Activated naive CD8-positive, alpha-beta T cell treated with anti-CD3 and anti-CD28 coated beads, Interleukin-2, amount 10 ng/mL, durations not matched to agents 7 days and 5 days (primary cell): Measurements from ENCODE around the gene RING1. TPM values are rescaled to one million over a fixed set of nuclear protein-coding genes. Genes with fewer than 3 reads are reported as not detected.

ENCODE experiments used
- ATAC-seq: fragments of 150-1000 bp; cut with Tn5 transposase; one replicate; pipeline ENCODE4 v1.10.0; 2021; ENCODE audit warnings: low read depth, moderate library complexity
- POLR2A ChIA-PET: fragments of 350-600 bp; sonication (Branson Sonifier 250); formaldehyde crosslinking; loops from one replicate; lab custom pipeline; 2021; ENCODE audit warnings: antibody characterized with exemption; lab: Charles Lee
- DNase-seq: peaks from one replicate; pipeline ENCODE4 v3.0.0; 2021
- H3K27ac Mint-ChIP-seq: one replicate; pipeline ENCODE4 v1.8.0; 2022; ENCODE audit warnings: mild to moderate bottlenecking, mixed read lengths
- H3K27me3 Mint-ChIP-seq: one replicate; pipeline ENCODE4 v1.8.0; 2022; ENCODE audit warnings: mild to moderate bottlenecking, moderate library complexity, mixed read lengths
- H3K36me3 Mint-ChIP-seq: one replicate; pipeline ENCODE4 v1.8.0; 2021; ENCODE audit warnings: mild to moderate bottlenecking, mixed read lengths
- H3K4me1 Mint-ChIP-seq: one replicate; pipeline ENCODE4 v1.8.0; 2021; ENCODE audit warnings: mixed read lengths
- H3K4me3 Mint-ChIP-seq: one replicate; pipeline ENCODE4 v1.8.0; 2022; ENCODE audit warnings: mild to moderate bottlenecking, moderate library complexity, mixed read lengths
- H3K9me3 Mint-ChIP-seq: one replicate; pipeline ENCODE4 v1.8.0; 2021; ENCODE audit warnings: mixed read lengths
- total RNA-seq, 2 experiments: library from RNA; stranded (reverse); gene quantifications; one replicate each; pipeline ENCODE4 v1.2.3, GENCODE V29; 2021

Gene RING1
- total RNA-seq, 2 experiments from 2014 or later: 41.2 to 41.8 TPM

DNA sequence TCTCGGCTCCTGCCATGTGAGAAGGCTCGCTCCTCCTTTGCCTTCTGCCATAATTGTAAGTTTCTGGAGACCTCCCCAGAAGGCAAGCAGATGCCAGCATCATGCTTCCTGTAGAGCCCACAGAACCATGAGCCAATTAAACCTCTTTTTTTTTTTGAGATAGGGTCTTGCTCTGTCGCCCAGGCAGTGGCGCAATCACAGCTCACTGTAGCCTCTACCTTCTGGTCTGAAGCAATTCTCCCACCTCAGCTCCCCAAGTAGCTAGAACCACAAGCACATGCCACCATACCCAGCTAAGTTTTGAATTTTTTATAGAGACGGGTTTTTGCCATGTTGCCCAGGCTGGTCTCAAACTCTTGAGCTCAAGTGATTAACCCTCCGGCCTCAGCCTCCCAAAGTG lies 28.6 kb downstream of the RING1 start:
- Mint-ChIP-seq H3K27ac (no peak overlapping the region), H3K4me1 (peaks cover 4% of the 10 kb centered on the region), H3K4me3 (no peak overlapping the region), H3K27me3 (peaks cover 25% of the 10 kb centered on the region), H3K36me3 (no peaks in the 10 kb centered on the region), H3K9me3 (no peaks in the 10 kb centered on the region)
- DNase-seq (no peak), ATAC-seq (no peak)
- POLR2A ChIA-PET: interaction anchor here (1.0 kb wide), 1 partner anchor 18 kb away, joined by 3 read pairs; no protein-coding TSS in a partner anchor

DNA sequence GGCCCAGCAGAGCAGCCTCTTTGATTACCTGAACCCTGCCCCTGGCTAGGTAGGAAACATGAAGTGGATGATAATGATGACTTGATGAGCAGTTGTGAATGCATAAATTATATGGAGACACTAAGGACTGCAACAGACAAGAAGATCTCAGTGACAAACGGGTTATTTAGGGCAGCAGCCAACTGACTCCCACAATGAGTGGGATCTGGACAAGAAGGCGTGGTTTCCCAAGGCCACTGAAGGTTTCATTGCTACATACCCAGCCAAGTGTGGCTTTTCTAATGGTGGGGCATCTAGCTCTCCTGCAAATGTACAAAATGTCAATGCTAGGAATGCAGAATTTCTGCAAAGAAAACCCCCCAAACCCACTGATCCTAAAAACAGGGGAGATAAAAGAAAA lies 29.4 kb downstream of the RING1 start:
- no peaks in the 10 kb centered on the region for H3K36me3 Mint-ChIP-seq
- DNase-seq (no peak), ATAC-seq (no peak)
- no peak overlapping the region for H3K4me3 Mint-ChIP-seq
- H3K27ac Mint-ChIP-seq: no peak overlapping the region
- peaks cover 11% of the 10 kb centered on the region for H3K4me1 Mint-ChIP-seq
- no peaks in the 10 kb centered on the region for H3K9me3 Mint-ChIP-seq
- peaks cover 28% of the 10 kb centered on the region for H3K27me3 Mint-ChIP-seq
- POLR2A ChIA-PET: interaction anchor here (0.6 kb wide), 1 partner anchor 18 kb away, joined by 6 read pairs; no protein-coding TSS in a partner anchor

DNA sequence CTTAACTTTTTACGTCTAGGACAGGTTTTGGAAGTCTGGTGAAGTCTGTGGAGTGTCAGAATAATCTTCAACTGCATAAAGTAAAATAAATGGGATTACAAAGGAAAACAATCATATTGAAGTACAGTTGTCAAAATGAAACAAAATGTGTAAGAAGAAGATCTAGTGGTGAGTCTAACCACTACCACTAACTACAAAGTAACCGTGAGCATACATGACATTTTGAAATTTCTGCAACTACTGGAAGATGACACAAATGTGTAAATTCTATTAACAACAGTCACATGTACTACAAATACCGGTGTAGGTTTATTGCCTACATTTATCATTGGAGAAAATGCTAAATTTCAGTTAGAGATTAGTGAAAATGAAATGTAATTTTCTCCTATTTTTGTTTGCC lies 33.7 kb downstream of the RING1 start:
- peak overlapping the region; percentile 36 for H3K27ac Mint-ChIP-seq
- no peak for DNase-seq

DNA sequence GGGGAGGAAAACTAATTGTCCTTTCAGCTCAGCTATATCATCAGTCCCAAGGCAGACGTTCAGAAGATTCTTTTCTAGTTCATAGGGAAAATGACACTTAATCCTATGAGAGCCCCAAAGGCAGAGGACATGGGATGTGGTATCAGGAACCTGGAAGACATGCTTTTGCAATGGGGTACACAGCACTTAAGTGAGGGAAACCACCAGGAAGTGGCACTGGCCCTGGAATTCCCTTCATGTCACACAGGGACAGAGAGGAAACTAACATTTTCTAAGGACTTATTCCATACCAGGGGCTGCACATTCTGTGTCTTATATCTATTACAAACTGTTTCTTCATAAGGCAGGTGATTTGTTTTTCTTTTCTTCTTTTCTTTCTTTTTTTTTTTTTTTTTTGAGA lies 35.2 kb downstream of the RING1 start:
- no peak overlapping the region for H3K4me3 Mint-ChIP-seq
- peaks cover 18% of the 10 kb centered on the region for H3K4me1 Mint-ChIP-seq
- no peak overlapping the region for H3K27ac Mint-ChIP-seq
- no peak for DNase-seq
- peaks cover 18% of the 10 kb centered on the region for H3K27me3 Mint-ChIP-seq
- H3K9me3 Mint-ChIP-seq: no peaks in the 10 kb centered on the region
- no peak for ATAC-seq
- POLR2A ChIA-PET: no interaction called here
- no peaks in the 10 kb centered on the region for H3K36me3 Mint-ChIP-seq

More for the DNA sequence above, 33.7 kb downstream of the RING1 start:
- peak; percentile 72 for ATAC-seq
- no peaks in the 10 kb centered on the region for H3K9me3 Mint-ChIP-seq
- H3K27me3 Mint-ChIP-seq: peaks cover 28% of the 10 kb centered on the region
- H3K4me1 Mint-ChIP-seq: peaks cover 14% of the 10 kb centered on the region
- H3K36me3 Mint-ChIP-seq: no peaks in the 10 kb centered on the region
- H3K4me3 Mint-ChIP-seq: peak overlapping the region; percentile 53
- POLR2A ChIA-PET: interaction anchor here (0.6 to 1.3 kb wide), 2 partner anchors 20 to 36 kb away, joined by 3 to 4 read pairs; no protein-coding TSS in a partner anchor

DNA sequence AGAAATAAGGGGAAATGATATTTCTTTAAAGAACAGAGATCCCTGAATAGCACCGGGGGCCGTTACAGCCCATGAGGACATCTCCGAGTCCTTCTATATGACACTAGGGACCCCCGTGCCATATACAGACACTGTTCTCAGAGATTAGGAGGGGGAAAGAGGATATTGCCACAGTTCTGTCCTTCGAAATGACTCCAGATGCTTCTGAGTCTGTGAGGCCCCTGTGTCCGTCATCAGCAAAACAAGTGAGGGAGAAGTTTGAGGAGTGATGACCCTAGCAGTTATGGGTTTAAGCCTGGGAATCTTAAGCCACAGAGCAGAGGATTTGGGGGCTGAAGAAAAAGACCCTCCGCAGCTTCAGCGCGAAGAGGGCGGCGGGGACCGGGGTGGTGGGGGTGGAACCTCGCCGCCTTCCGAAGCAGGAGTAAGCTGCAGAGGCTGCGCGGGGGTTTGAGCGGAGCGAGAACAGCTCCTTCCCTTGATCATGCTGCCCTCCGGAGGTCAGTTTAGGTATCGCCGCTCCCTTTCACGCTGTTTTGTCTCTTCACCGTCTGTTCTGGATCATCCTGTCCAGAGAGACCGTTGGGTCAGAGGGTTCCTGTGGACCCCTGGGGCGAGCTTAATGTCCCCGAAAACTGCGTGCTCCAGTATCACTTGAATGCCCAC lies 39.8 kb downstream of the RING1 start:
- Mint-ChIP-seq H3K36me3 (peaks cover 14% of the 10 kb centered on the region), H3K9me3 (no peaks in the 10 kb centered on the region), H3K4me3 (peak overlapping the region; percentile 87), H3K27ac (peak overlapping the region; percentile 91), H3K4me1 (peaks cover 29% of the 10 kb centered on the region), H3K27me3 (peaks cover 8% of the 10 kb centered on the region)
- POLR2A ChIA-PET: interaction anchor here (0.7 to 4.1 kb wide), 15 partner anchors 8 to 277 kb away, joined by 3 to 39 read pairs (median 5); partner anchors contain the start of genes B3GALT4, RING1, RPS18 and RXRB
- DNase-seq (peak; percentile 92), ATAC-seq (peak; percentile 31)

DNA sequence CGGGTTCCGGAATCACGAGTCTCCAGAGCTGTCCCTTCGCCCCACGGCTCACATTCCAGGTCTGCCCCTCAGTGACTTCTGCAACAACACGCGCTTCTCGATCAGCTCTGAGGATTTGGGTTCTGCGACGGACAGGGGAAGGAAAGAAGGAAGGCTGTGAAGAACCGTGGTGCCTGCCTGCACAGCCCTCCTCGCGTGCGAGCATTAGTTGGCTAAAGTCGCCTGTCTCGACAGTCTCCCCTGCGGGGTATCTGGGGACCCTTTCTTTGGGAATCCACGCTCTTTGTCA lies 40.3 kb downstream of the RING1 start:
- Mint-ChIP-seq H3K4me1 (peaks cover 26% of the 10 kb centered on the region), H3K9me3 (no peaks in the 10 kb centered on the region), H3K4me3 (peak overlapping the region; percentile 87), H3K36me3 (peaks cover 14% of the 10 kb centered on the region), H3K27me3 (peaks cover 6% of the 10 kb centered on the region), H3K27ac (peak overlapping the region; percentile 91)
- POLR2A ChIA-PET: interaction anchor here (0.8 to 4.1 kb wide), 16 partner anchors 9 to 277 kb away, joined by 3 to 39 read pairs (median 6); partner anchors contain the start of genes B3GALT4, PFDN6, RING1 and RPS18
- ATAC-seq (no peak), DNase-seq (no peak)

DNA sequence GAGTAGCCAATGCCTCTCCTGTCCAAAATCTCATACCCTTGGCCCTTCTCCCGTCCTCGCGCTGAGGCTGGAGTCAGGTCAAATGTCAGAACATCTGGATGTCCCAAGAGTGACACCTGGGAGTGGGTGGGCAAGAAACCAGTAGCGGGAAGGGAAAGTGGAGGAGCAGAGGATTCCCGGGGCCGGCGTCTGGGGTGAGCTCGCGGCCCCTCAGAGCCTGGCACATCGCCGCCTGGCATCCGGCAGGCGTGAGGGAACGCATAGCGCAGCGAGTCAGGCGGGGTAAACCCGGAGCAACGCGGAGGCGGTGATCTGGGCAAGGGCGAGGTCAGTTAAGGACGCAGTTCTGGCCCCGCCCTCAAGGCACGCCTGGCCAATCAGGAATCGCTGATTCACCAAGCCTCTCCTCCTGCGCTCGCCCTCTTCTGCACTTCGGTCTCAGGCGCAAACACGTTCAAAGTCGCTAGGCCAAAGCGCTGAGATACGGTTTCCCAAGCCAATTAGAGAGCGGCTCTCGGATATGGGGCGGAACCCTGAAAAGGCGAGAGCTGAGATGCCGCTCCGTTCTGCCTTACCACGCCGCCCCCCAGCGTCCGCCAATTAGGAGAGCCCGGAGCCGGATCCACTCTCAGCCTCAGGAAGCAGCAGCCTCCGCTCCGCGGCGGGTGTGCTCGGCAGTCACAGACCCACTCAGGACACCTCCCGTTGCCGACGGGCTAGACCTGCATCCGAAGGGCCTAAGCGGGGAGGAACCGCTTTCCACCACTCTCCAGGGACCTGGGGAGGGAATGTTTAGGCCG lies 40.8 kb downstream of the RING1 start:
- Mint-ChIP-seq H3K27ac (peak overlapping the region; percentile 91), H3K4me3 (peak overlapping the region; percentile 87), H3K9me3 (no peaks in the 10 kb centered on the region), H3K4me1 (peaks cover 26% of the 10 kb centered on the region), H3K36me3 (peaks cover 14% of the 10 kb centered on the region), H3K27me3 (peaks cover 6% of the 10 kb centered on the region)
- POLR2A ChIA-PET: interaction anchor here (1.0 to 4.1 kb wide), 19 partner anchors 9 to 278 kb away, joined by 3 to 39 read pairs (median 6); partner anchors contain the start of genes B3GALT4, HSD17B8, PFDN6 and RING1
- DNase-seq (peak; percentile 92), ATAC-seq (peak; percentile 94)

DNA sequence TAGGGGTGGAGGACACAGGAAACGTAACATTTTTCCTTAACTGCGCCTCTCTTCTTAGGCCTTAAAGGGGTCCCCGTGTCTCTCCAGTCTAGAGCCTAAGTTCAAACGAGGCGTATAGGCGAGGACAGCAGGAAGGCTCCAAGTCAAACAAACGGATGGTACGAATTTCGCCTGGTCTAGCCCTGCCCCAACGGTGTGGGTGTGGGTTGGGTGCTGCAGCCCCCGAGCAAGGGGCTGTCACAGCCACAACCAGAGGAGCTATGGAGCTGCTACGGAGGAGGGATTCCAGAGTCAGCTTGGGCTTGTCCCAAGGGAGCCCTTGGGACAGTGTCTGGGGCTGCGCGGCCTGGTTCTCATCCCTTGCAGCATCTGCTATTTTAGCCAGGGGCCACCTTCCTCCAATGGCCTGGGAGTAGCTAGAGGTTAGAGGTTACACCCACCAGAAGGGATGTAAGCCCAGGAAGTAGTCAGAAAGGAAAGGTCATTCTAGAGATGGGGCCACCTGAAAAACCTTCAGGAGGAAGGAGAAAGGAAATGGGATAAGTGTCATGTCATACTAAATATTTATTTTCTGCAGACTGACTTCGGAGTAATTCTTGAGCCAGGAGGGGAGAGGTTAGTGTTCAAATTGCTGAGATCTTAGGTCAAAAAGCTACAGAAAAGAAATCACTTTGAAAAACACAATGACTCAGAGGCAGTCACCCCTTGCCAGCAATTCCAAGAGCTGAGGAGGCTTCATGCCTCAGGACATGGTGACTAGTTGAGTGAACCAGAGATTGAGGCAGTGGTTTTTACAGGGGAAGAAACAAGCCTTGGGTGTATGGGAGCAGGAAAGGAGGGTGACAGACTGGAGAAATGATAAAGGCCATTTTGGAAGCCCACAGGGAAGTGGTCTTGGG lies 41.7 kb downstream of the RING1 start:
- DNase-seq (no peak), ATAC-seq (peak; percentile 0)
- H3K36me3 Mint-ChIP-seq: peaks cover 14% of the 10 kb centered on the region
- H3K27me3 Mint-ChIP-seq: peaks cover 6% of the 10 kb centered on the region
- H3K27ac Mint-ChIP-seq: peak overlapping the region; percentile 91
- H3K9me3 Mint-ChIP-seq: no peaks in the 10 kb centered on the region
- peak overlapping the region; percentile 87 for H3K4me3 Mint-ChIP-seq
- POLR2A ChIA-PET: interaction anchor here (0.5 to 4.1 kb wide), 15 partner anchors 10 to 279 kb away, joined by 3 to 39 read pairs (median 6); partner anchors contain the start of genes B3GALT4, HSD17B8, PFDN6 and RING1
- peaks cover 26% of the 10 kb centered on the region for H3K4me1 Mint-ChIP-seq

DNA sequence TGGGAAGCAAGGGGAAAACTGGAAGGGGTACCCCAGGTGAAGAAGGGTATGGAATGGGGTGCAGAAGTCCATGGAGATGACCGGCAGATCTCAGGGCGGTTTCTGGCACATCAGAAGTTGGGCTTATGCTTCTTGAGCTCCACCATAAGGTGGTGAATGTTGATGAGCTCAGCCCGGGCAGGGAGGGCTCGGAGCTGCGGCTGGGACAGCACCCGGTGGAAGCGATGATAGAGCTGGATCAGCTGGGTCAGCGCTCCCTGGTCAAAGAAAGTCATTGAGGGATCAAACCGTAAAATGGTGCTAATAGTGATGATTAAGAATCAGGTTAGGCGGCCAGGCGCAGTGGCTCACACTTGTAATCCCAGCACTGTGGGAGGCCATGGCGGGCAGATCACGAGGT lies 42.4 kb downstream of the RING1 start:
- Mint-ChIP-seq H3K4me1 (peaks cover 26% of the 10 kb centered on the region), H3K9me3 (no peaks in the 10 kb centered on the region), H3K27ac (peak overlapping the region; percentile 91), H3K27me3 (peaks cover 6% of the 10 kb centered on the region), H3K4me3 (peak overlapping the region; percentile 87), H3K36me3 (peaks cover 14% of the 10 kb centered on the region)
- ATAC-seq (no peak), DNase-seq (no peak)
- POLR2A ChIA-PET: interaction anchor here (0.6 to 4.1 kb wide), 6 partner anchors 9 to 199 kb away, joined by 3 to 39 read pairs (median 20); partner anchors contain the start of genes B3GALT4, HSD17B8, RING1 and RPS18

DNA sequence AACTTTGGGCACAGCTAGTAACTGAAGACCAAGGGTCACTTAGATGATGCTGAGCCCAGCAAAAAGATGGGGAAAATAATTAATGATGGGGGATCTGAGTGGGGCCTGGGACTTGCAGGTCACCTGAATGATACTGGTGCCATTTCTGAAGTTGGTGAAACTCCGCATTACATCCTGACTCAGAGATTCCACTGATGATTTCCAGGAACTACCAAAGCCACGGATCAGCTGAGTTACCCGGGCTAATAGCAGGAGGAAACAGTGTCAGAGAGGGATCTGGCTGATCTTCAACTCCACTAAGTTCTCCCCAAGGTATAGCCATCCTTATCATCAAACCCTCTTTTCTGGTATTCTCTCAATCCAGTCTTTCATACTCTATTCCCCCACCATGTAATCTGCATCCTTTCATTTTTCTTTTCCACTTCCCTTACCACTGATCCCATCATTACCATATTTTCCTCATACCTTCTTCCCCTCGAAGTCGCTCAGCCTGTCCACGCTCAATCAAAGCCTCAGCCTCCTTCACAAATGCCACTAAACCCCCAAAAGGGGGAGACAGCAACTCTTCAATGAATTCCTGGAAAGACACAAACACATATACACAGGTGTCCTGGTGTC lies 43.2 kb downstream of the RING1 start:
- peaks cover 26% of the 10 kb centered on the region for H3K4me1 Mint-ChIP-seq
- DNase-seq: no peak
- peaks cover 2% of the 10 kb centered on the region for H3K27me3 Mint-ChIP-seq
- peak overlapping the region; percentile 32 for H3K4me3 Mint-ChIP-seq
- POLR2A ChIA-PET: interaction anchor here (0.7 to 4.1 kb wide), 5 partner anchors 9 to 141 kb away, joined by 3 to 39 read pairs (median 15); partner anchors contain the start of genes B3GALT4, RING1, RPS18 and VPS52
- no peak for ATAC-seq
- no peaks in the 10 kb centered on the region for H3K9me3 Mint-ChIP-seq
- no peak overlapping the region for H3K27ac Mint-ChIP-seq
- peaks cover 14% of the 10 kb centered on the region for H3K36me3 Mint-ChIP-seq

DNA sequence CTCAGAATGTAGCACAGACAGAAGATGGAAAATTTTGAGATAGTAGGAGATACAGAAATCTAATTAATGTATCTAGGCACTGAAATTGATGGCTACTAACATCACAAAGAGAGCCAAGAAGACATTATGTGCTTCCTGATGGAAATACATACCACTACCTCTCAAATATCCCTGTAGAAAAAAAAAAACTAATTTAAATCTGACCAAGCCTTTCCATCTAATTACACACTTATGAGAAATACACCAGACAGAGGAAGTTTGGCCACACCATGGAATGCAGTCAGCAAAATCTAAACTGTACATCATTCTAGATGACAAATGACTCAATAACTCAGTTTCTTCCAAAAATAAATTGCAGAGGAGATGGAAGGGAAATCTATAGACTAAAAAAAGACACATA lies 44.5 kb downstream of the RING1 start:
- Mint-ChIP-seq H3K36me3 (peaks cover 15% of the 10 kb centered on the region), H3K4me3 (no peak overlapping the region), H3K9me3 (no peaks in the 10 kb centered on the region), H3K27me3 (no peaks in the 10 kb centered on the region), H3K27ac (no peak overlapping the region), H3K4me1 (peaks cover 26% of the 10 kb centered on the region)
- DNase-seq (no peak), ATAC-seq (no peak)
- POLR2A ChIA-PET: interaction anchor here (1.5 kb wide), 1 partner anchor 44 kb away, joined by 3 read pairs; the partner anchor contains the start of gene RING1

DNA sequence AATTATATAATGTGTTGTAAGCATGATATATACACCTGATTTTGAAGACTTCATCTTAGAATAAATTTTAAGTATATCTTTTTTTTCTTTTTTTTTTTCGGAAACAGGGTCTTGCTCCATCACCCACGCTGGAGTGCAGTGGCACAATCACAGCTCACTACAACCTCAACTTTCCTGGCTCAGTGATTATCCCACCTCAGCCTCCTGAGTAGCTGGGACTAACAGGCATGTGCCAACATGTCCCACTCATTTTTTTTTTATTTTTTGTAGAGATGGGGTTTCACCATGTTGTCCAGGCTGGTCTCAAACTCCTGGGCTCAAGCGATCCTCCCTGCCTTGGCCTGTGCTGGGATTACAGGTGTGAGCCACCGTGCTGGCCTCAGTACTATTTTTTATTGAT lies 46.3 kb downstream of the RING1 start:
- DNase-seq (no peak), ATAC-seq (no peak)
- Mint-ChIP-seq H3K27ac (no peak overlapping the region), H3K27me3 (no peaks in the 10 kb centered on the region), H3K4me3 (no peak overlapping the region), H3K9me3 (no peaks in the 10 kb centered on the region), H3K36me3 (peaks cover 20% of the 10 kb centered on the region), H3K4me1 (peaks cover 18% of the 10 kb centered on the region)
- POLR2A ChIA-PET: interaction anchor here (0.6 to 0.9 kb wide), 4 partner anchors 18 to 1410 kb away, joined by 3 read pairs; partner anchors contain the start of gene RING1
